ENCODE measurements around the gene PLA2G4E. TPM values are rescaled to one million over a fixed set of nuclear protein-coding genes. Genes with fewer than 3 reads are reported as not detected.

Gene PLA2G4E, protein sequence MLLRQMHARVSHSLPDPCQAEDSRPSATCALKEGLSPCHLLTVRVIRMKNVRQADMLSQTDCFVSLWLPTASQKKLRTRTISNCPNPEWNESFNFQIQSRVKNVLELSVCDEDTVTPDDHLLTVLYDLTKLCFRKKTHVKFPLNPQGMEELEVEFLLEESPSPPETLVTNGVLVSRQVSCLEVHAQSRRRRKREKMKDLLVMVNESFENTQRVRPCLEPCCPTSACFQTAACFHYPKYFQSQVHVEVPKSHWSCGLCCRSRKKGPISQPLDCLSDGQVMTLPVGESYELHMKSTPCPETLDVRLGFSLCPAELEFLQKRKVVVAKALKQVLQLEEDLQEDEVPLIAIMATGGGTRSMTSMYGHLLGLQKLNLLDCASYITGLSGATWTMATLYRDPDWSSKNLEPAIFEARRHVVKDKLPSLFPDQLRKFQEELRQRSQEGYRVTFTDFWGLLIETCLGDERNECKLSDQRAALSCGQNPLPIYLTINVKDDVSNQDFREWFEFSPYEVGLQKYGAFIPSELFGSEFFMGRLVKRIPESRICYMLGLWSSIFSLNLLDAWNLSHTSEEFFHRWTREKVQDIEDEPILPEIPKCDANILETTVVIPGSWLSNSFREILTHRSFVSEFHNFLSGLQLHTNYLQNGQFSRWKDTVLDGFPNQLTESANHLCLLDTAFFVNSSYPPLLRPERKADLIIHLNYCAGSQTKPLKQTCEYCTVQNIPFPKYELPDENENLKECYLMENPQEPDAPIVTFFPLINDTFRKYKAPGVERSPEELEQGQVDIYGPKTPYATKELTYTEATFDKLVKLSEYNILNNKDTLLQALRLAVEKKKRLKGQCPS
- under 1 TPM in 1 of 2 donors, not detected in 1; 0.13 TPM for total RNA-seq

DNA sequence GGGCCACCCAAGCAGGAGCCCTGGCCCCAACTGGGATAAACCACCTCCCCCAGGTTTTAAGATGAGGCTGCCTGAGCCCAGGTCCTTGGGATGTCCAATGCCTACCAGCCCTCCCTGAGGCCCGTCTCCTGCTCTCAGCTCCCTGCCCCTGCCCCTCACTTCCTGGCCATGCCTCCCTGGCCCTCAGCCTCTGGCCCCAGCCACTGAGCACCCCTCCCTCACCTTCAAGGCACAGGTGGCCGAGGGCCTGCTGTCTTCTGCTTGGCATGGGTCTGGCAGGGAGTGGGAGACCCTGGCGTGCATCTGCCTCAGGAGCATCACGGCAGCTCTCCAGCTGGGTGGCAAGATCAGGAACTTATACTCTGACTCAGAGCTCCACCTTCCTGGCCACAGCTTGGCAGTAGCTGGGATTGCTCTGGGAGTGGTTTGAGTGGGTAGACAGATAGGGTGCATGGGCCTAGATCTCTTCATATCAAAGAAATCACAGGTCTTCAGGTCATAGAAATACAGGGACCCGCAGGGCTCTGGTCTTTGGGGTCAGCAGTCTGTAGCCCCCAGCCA lies at the start of gene PLA2G4E:
Gene PLA2G4E (minus strand): TSS at position 330 of the 561 bp plus-strand sequence. CDS start 12 bp downstream, at position 318.
- no peaks in the 10 kb centered on the region for H3K4me1 Mint-ChIP-seq

DNA sequence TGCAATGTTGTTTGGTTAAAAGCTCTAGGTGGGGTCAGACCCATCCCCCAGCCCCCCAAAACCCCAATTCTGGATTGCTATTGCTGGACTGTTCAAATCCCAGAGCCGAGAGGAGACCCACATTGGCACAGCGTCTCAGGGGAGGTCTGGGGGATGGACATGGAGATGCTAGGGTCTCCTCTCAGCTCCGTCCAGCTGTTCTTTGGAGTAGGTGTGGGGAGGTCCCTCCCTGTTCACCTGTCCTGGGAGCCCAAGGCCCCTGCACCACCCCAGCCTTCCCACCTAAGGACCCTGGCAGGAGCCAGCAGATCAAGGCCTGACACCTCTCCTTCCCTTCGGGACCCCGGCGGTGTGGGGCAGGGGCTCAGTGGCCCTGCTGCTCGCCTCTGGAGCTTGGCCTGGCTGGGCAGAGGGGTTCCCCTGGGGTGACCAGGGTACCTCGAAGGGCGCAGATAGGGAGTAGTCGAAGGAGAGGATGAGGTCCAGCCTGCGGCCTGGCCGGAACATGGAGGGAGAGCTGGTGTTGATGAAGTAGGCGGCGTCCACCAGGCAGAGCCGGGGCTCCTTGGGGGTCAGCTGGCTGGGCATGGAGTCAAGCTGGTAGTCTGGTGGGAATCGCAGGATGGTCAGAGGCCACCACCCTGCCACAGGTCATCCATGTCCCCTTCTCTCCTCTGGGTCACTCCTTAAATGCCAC lies 49.6 kb upstream of the PLA2G4E start:
- H3K9me3 Mint-ChIP-seq: no peaks in the 10 kb centered on the region

More for the DNA sequence above, at the start of gene PLA2G4E:
- Mint-ChIP-seq H3K36me3 (ENCODE audit: low read depth) (no peaks in the 10 kb centered on the region), H3K9me3 (no peaks in the 10 kb centered on the region), H3K4me3 (no peak within 1 kb of the TSS), H3K27me3 (peaks cover 5% of the 10 kb centered on the region), H3K27ac (no peak within 1 kb of the TSS)
- ATAC-seq (replicated peaks): no peak

GRCh38 chr15:42069496-42070278 lies 48.8 kb upstream of the PLA2G4E start:
- Mint-ChIP-seq H3K27ac (no peak overlapping the region), H3K27me3 (peaks cover 21% of the 10 kb centered on the region), H3K4me3 (no peak overlapping the region), H3K4me1 (no peaks in the 10 kb centered on the region), H3K9me3 (no peaks in the 10 kb centered on the region), H3K36me3 (ENCODE audit: low read depth) (no peaks in the 10 kb centered on the region)
- ATAC-seq (replicated peaks): no peak

More for the DNA sequence above, 49.6 kb upstream of the PLA2G4E start:
- Mint-ChIP-seq H3K27me3 (peaks cover 21% of the 10 kb centered on the region), H3K36me3 (ENCODE audit: low read depth) (no peaks in the 10 kb centered on the region), H3K27ac (no peak overlapping the region), H3K4me3 (no peak overlapping the region), H3K4me1 (no peaks in the 10 kb centered on the region)
- ATAC-seq (replicated peaks): no peak

DNA sequence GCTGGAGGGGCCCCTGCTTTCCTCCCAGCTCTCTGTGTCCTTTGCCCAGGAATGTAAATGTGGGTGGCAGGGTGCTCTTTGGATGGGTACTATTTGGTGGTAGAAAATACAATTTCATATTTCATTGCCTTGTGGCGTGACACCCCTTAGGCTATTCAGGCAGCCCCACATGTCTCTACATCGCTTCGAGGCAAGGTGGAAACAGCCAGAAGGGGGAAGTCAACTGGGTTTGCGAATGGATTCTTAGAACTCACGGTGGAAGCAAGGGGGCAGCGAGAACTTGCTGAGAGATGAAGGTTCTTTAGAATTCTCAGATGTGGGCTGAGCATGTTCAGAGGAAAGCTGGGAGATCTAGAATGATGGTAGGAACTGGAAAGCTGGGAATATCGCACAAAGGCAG lies 48.2 kb upstream of the PLA2G4E start:
- Mint-ChIP-seq H3K4me3 (no peak overlapping the region), H3K27me3 (peaks cover 21% of the 10 kb centered on the region), H3K36me3 (ENCODE audit: low read depth) (no peaks in the 10 kb centered on the region), H3K4me1 (no peaks in the 10 kb centered on the region), H3K27ac (no peak overlapping the region), H3K9me3 (no peaks in the 10 kb centered on the region)
- no peak for ATAC-seq (replicated peaks)

DNA sequence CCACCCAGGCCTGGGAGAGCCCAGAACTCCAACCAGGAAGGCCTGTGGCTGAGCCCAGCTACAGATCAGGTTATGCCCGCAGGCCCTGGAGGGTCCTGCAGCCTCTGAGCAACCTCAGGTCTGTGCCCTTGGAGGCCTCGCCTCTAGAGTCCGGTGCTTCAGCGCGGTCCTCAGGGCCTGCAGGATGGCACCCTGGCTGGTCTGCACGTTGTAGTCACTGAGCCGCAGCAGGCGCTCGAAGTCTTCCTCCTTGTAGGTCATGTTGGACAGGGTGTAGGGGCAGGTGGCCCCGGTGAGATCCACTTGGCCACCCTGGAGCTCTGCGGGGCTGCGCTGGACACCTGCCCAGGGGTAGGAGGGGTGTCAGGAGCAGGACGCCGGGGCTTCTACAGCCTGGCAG lies 47.8 kb upstream of the PLA2G4E start:
- no peaks in the 10 kb centered on the region for H3K4me1 Mint-ChIP-seq

DNA sequence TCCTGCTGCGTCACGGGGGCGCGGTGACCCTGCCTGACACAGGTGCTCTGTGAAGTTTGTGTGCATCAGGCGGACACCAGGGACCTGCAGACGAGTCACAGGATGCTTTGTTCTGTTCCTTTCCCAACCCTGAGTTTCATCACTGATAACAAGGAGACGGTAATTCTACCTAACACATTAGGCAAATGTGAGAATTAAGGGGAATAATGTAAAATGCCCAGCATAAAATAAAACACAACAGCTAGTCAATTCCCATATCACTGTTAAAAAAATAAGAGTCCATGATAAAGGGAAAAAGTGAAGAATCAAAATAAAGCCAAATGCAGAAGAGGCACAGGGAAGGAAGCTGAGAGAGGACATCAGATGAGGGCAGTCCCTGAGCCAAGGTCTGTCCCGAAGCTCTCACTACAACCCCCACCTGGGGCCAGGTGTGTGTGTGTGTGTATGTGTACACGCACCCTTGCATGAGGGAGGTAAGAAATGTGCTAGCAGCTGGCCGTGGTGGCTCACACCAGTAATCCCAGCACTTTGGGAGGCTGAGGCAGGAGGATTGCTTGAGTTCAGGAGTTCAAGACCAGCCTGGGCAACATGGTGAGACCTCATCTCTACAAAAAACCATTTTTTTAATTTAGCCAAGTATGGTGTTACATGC lies 46.0 kb upstream of the PLA2G4E start:
- no peak for ATAC-seq (replicated peaks)
- no peaks in the 10 kb centered on the region for H3K4me1 Mint-ChIP-seq
- peaks cover 26% of the 10 kb centered on the region for H3K27me3 Mint-ChIP-seq
- no peaks in the 10 kb centered on the region for H3K9me3 Mint-ChIP-seq
- H3K36me3 Mint-ChIP-seq (ENCODE audit: low read depth): no peaks in the 10 kb centered on the region
- H3K27ac Mint-ChIP-seq: no peak overlapping the region
- H3K4me3 Mint-ChIP-seq: no peak overlapping the region

More for the DNA sequence above, 47.8 kb upstream of the PLA2G4E start:
- H3K27me3 Mint-ChIP-seq: peaks cover 23% of the 10 kb centered on the region
- no peak overlapping the region for H3K4me3 Mint-ChIP-seq
- H3K36me3 Mint-ChIP-seq (ENCODE audit: low read depth): no peaks in the 10 kb centered on the region
- H3K27ac Mint-ChIP-seq: no peak overlapping the region
- H3K9me3 Mint-ChIP-seq: no peaks in the 10 kb centered on the region
- no peak for ATAC-seq (replicated peaks)

GRCh38 chr15:42065468-42065867 lies 44.6 kb upstream of the PLA2G4E start:
- Mint-ChIP-seq H3K4me1 (no peaks in the 10 kb centered on the region), H3K36me3 (ENCODE audit: low read depth) (no peaks in the 10 kb centered on the region), H3K9me3 (no peaks in the 10 kb centered on the region), H3K27ac (no peak overlapping the region), H3K4me3 (no peak overlapping the region), H3K27me3 (peaks cover 26% of the 10 kb centered on the region)
- ATAC-seq (replicated peaks): no peak

- ATAC-seq (replicated peaks): no peak
- no peaks in the 10 kb centered on the region for H3K36me3 Mint-ChIP-seq (ENCODE audit: low read depth)
- no peak overlapping the region for H3K27ac Mint-ChIP-seq
- H3K4me3 Mint-ChIP-seq: no peak overlapping the region
- no peaks in the 10 kb centered on the region for H3K4me1 Mint-ChIP-seq
- H3K27me3 Mint-ChIP-seq: peaks cover 26% of the 10 kb centered on the region
- H3K9me3 Mint-ChIP-seq: no peaks in the 10 kb centered on the region
Measured at GRCh38 chr15:42065033-42065432, 44.2 kb upstream of the PLA2G4E start.

GRCh38 chr15:42064271-42064670 lies 43.4 kb upstream of the PLA2G4E start:
- H3K9me3 Mint-ChIP-seq: no peaks in the 10 kb centered on the region
- no peaks in the 10 kb centered on the region for H3K4me1 Mint-ChIP-seq
- H3K36me3 Mint-ChIP-seq (ENCODE audit: low read depth): no peaks in the 10 kb centered on the region
- peaks cover 25% of the 10 kb centered on the region for H3K27me3 Mint-ChIP-seq
- no peak overlapping the region for H3K4me3 Mint-ChIP-seq
- ATAC-seq (replicated peaks): no peak
- no peak overlapping the region for H3K27ac Mint-ChIP-seq

GRCh38 chr15:42063122-42063848 lies 42.4 kb upstream of the PLA2G4E start:
- H3K27me3 Mint-ChIP-seq: peaks cover 22% of the 10 kb centered on the region
- no peak overlapping the region for H3K4me3 Mint-ChIP-seq
- H3K4me1 Mint-ChIP-seq: no peaks in the 10 kb centered on the region
- H3K36me3 Mint-ChIP-seq (ENCODE audit: low read depth): no peaks in the 10 kb centered on the region
- no peak for ATAC-seq (replicated peaks)
- H3K9me3 Mint-ChIP-seq: no peaks in the 10 kb centered on the region
- H3K27ac Mint-ChIP-seq: no peak overlapping the region

GRCh38 chr15:42062284-42062806 lies 41.5 kb upstream of the PLA2G4E start:
- Mint-ChIP-seq H3K4me1 (no peaks in the 10 kb centered on the region), H3K27ac (no peak overlapping the region), H3K36me3 (ENCODE audit: low read depth) (no peaks in the 10 kb centered on the region), H3K27me3 (peaks cover 28% of the 10 kb centered on the region), H3K4me3 (no peak overlapping the region), H3K9me3 (no peaks in the 10 kb centered on the region)
- ATAC-seq (replicated peaks): no peak

- no peaks in the 10 kb centered on the region for H3K9me3 Mint-ChIP-seq
- ATAC-seq (replicated peaks): no peak
- H3K36me3 Mint-ChIP-seq (ENCODE audit: low read depth): no peaks in the 10 kb centered on the region
- H3K27me3 Mint-ChIP-seq: peaks cover 26% of the 10 kb centered on the region
- peaks cover 5% of the 10 kb centered on the region for H3K4me1 Mint-ChIP-seq
- H3K4me3 Mint-ChIP-seq: no peak overlapping the region
- no peak overlapping the region for H3K27ac Mint-ChIP-seq
Measured at GRCh38 chr15:42060797-42061196, 40.0 kb upstream of the PLA2G4E start.

GRCh38 chr15:42060477-42060763 lies 39.6 kb upstream of the PLA2G4E start:
- Mint-ChIP-seq H3K27ac (no peak overlapping the region), H3K4me3 (no peak overlapping the region), H3K9me3 (no peaks in the 10 kb centered on the region), H3K36me3 (ENCODE audit: low read depth) (no peaks in the 10 kb centered on the region), H3K27me3 (peaks cover 27% of the 10 kb centered on the region), H3K4me1 (peaks cover 5% of the 10 kb centered on the region)
- ATAC-seq (replicated peaks): no peak
